GM12878 (cell line): Measurements from ENCODE around the gene KCNMB2.

Source experiments
- IRF3 ChIP-seq: fragments of 450-650 bp; IDR thresholded peaks from 2 replicates; pipeline ENCODE4 v1.6.1; 2014; ENCODE audit warnings: mild to moderate bottlenecking
- NFXL1 ChIP-seq: fragments of 450-650 bp; IDR thresholded peaks from 2 replicates; pipeline ENCODE4 v1.6.1; 2017; ENCODE audit warnings: antibody characterized with exemption, mild to moderate bottlenecking, borderline replicate concordance

GRCh38 chr3:178785961-178786360 lies 249.7 kb downstream of the KCNMB2 start:
- TF ChIP-seq IRF3 (no peak), NFXL1 (no peak)
